Fibroblast of lung (primary cell): ENCODE measurements around the gene CYP1A2.

ENCODE experiments used
- CTCF ChIP-seq, 2 donors: IDR thresholded peaks in 1 of 2; conservative IDR thresholded peaks in 1 of 2; 1 replicate in 1 of 2; 2 replicates in 1 of 2; pipeline ENCODE4 v1.5.1; 2011 to 2012; ENCODE audit warnings: low read length in 2 of 2, control low read depth in 1 of 2, inconsistent platforms in 1 of 2, low read depth in 1 of 2, mild to moderate bottlenecking in 1 of 2
- EZH2 ChIP-seq: IDR thresholded peaks from 2 replicates; pipeline ENCODE4 v1.5.1; 2012; ENCODE audit warnings: low read length, control low read depth, mild to moderate bottlenecking; ENCODE audit errors: missing control alignments

GRCh38 chr15:74775132-74775562, 26.5 kb downstream of the CYP1A2 start:
- TF ChIP-seq EZH2: no peak
- no peak for TF ChIP-seq CTCF (conservative IDR thresholded peaks at IDR 0.05 in 1 of 2, IDR thresholded peaks at IDR 0.05 in 1 of 2; ENCODE audit: low read depth in 1 of 2, low read length in 2 of 2)
